NCI-H146 (cell line): ENCODE measurements around the gene DUX4.
"Not testable (repeated sequence)": the region's sequence is repeated elsewhere in the genome, so short reads cannot be mapped to it uniquely, and the experiment has no call there.

Experiments
- DNase-seq: peaks from one replicate; lab custom pipeline; 2025; lab: John Stamatoyannopoulos, UW

The DUX4 gene

DNA sequence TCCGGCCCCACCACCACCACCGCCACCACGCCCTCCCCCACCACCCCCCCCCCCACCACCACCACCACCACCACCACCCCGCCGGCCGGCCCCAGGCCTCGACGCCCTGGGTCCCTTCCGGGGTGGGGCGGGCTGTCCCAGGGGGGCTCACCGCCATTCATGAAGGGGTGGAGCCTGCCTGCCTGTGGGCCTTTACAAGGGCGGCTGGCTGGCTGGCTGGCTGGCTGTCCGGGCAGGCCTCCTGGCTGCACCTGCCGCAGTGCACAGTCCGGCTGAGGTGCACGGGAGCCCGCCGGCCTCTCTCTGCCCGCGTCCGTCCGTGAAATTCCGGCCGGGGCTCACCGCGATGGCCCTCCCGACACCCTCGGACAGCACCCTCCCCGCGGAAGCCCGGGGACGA is at the start of gene DUX4:
Gene DUX4 (plus strand): TSS at position 347 of the 400 bp plus-strand sequence. CDS start 0 bp downstream, at position 347.
- DNase-seq = not testable (repeated sequence)

GRCh38 chr4:190175436-190175835 is 1.9 kb downstream of the DUX4 start:
- DNase-seq = not testable (repeated sequence)

DNA sequence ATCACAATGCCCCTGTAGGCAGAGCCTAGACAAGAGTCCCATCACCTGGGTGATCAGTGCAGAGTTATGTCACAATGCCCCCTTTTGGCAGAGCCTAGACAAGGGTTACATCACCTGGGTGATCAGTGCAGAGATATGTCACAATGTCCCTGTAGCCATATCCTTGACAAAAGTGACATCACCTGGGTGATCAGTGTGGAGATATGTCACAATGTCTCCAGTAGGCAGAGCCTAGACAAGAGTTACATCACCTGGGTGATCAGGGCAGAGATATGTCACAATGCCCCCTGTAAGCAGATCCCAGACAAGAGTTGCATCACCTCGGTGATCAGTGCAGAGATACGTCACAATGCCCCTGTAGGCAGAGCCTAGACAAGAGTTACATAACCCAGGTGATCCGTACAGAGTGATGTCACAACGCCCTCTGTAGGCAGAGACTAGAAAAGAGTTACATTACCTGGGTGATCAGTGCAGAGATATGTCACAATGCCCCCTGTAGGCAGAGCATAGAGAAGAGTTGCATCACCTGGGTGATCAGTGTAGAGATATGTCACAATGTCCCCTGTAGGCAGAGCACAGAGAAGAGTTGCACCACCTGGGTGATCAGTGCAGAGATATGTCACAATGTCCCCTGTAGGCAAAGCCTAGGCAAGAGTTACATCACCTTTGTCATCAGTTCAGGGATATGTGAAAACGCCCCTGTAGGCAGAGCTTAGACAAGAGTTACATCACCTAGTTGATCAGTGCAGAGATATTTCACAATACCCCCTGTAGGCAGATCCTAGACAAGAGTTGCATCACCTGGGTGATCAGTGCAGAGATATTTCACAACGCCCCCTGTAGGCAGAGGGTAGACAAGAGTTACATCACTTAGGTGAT is 4.4 kb downstream of the DUX4 start:
- DNase-seq = not testable (repeated sequence)

- DNase-seq = not testable (repeated sequence)
Measured at GRCh38 chr4:190178606-190178990, 5.0 kb downstream of the DUX4 start.

GRCh38 chr4:190179030-190179739 is 5.6 kb downstream of the DUX4 start:
- DNase-seq = not testable (repeated sequence)

GRCh38 chr4:190179740-190180094 is 6.1 kb downstream of the DUX4 start:
- not testable (repeated sequence) for DNase-seq

- not testable (repeated sequence) for DNase-seq
Measured at GRCh38 chr4:190180947-190181346, 7.4 kb downstream of the DUX4 start.

- not testable (repeated sequence) for DNase-seq
Measured at GRCh38 chr4:190181481-190182100, 8.0 kb downstream of the DUX4 start.

GRCh38 chr4:190203510-190203909 is 29.9 kb downstream of the DUX4 start:
- DNase-seq = not testable (repeated sequence)
